HEK293T (cell line): ENCODE measurements around the gene ADGRF1.

ENCODE experiments used
- ARNT ChIP-seq: fragments of 450-650 bp; IDR thresholded peaks from 2 replicates; pipeline ENCODE4 v1.6.1; 2017; ENCODE audit warnings: mild to moderate bottlenecking
- BHLHE40 ChIP-seq: fragments of 450-650 bp; IDR thresholded peaks from 2 replicates; pipeline ENCODE4 v1.6.1; 2016; ENCODE audit warnings: mild to moderate bottlenecking, moderate library complexity, borderline replicate concordance
- CTBP1 ChIP-seq: fragments of 450-650 bp; IDR thresholded peaks from 2 replicates; pipeline ENCODE4 v1.6.1; 2016; ENCODE audit warnings: borderline replicate concordance
- ELF4 ChIP-seq: fragments of 450-650 bp; IDR thresholded peaks from 2 replicates; pipeline ENCODE4 v1.6.1; 2017; ENCODE audit warnings: antibody characterized with exemption
- FOXM1 ChIP-seq: fragments of 450-650 bp; IDR thresholded peaks from 2 replicates; pipeline ENCODE4 v1.6.1; 2017; ENCODE audit warnings: mild to moderate bottlenecking, borderline replicate concordance
- L3MBTL2 ChIP-seq: fragments of 450-650 bp; conservative IDR thresholded peaks from 2 replicates; pipeline ENCODE4 v1.6.1; 2016; ENCODE audit warnings: mild to moderate bottlenecking
- NFRKB ChIP-seq: fragments of 450-650 bp; IDR thresholded peaks from 2 replicates; pipeline ENCODE4 v1.6.1; 2016; ENCODE audit warnings: mild to moderate bottlenecking, moderate library complexity
- SP1 ChIP-seq: fragments of 450-650 bp; IDR thresholded peaks from 2 replicates; pipeline ENCODE4 v1.6.1; 2017
- TARDBP ChIP-seq: fragments of 450-650 bp; IDR thresholded peaks from 2 replicates; pipeline ENCODE4 v1.6.1; 2016

DNA sequence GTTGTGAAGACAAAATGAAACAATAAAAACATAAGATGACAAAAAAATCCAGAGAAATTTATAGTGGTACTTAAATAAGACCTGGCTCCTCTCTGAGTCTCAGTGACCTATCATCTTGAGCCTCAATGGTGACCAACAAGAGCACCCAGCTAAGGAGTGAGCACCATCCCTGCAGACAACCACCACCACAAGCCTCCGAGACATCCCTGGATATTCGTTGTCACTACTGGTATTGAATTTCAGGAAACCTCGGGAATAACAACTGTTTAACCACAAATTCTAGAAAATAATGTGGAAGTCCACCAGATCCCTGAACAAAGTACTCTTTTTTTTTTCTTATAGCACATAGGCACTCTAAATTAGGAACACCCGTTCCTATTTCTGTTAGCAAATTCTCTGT is 88.2 kb downstream of the ADGRF1 start:
- TF ChIP-seq CTBP1 (no peak), BHLHE40 (no peak), SP1 (no peak), FOXM1 (no peak), NFRKB (no peak), TARDBP (no peak), L3MBTL2 (no peak), ARNT (no peak), ELF4 (no peak)
